Adipocyte (in vitro differentiated cells): ENCODE data around the gene P4HA2.

Experiments
- DNase-seq: peaks from one replicate; pipeline ENCODE4 v3.0.0-alpha.2; 2015; ENCODE audit warnings: low read depth
- H3K27me3 ChIP-seq: replicated peaks from 2 replicates; pipeline ENCODE4 v1.7.0; 2013; ENCODE audit warnings: mild to moderate bottlenecking, low read length, moderate library complexity; ENCODE audit not compliant: control insufficient read depth, insufficient read depth
- H3K36me3 ChIP-seq: 2 replicates; pipeline ENCODE4 v1.7.0; 2013; ENCODE audit warnings: low read length, mild to moderate bottlenecking, moderate library complexity; ENCODE audit not compliant: control insufficient read depth, insufficient read depth, severe bottlenecking
- H3K4me1 ChIP-seq: 2 replicates; pipeline ENCODE4 v1.7.0; 2013; ENCODE audit warnings: mild to moderate bottlenecking, low read length, moderate library complexity; ENCODE audit not compliant: control insufficient read depth, insufficient read depth
- H3K4me3 ChIP-seq: 2 replicates; pipeline ENCODE4 v1.7.0; 2013; ENCODE audit warnings: mild to moderate bottlenecking, low read length, moderate library complexity
- H3K9ac ChIP-seq: 2 replicates; pipeline ENCODE4 v1.7.0; 2013; ENCODE audit warnings: mild to moderate bottlenecking, low read length, moderate library complexity
- H3K9me3 ChIP-seq: 2 replicates; pipeline ENCODE4 v1.7.0; 2013; ENCODE audit warnings: mild to moderate bottlenecking, low read length, moderate library complexity; ENCODE audit not compliant: control insufficient read depth

P4HA2 gene

DNA sequence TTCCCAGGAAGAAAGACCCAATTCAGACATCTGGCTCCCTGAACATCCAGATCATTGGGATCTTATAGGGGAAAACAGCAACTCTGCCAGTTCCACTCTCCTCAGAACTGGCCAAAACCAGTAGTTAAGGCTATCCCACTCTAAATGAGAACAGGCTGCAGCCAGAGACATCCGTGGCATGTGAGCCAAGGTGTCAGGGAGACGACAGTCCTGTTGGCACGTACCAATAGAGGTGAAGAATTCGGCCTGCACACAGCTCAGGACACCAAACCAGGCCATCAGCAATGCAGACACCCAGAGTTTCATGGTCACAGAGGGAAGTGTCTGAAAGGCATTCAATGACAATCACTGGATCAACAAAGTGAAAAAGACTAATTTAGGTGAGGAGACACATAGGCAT, 9.3 kb downstream of the P4HA2 start:
- Histone ChIP-seq H3K4me1 (peaks cover 25% of the 10 kb centered on the region), H3K36me3 (peaks cover 16% of the 10 kb centered on the region), H3K27me3 (no peaks in the 10 kb centered on the region), H3K4me3 (no peak overlapping the region), H3K9me3 (no peaks in the 10 kb centered on the region), H3K9ac (no peak overlapping the region)
- no peak for DNase-seq

DNA sequence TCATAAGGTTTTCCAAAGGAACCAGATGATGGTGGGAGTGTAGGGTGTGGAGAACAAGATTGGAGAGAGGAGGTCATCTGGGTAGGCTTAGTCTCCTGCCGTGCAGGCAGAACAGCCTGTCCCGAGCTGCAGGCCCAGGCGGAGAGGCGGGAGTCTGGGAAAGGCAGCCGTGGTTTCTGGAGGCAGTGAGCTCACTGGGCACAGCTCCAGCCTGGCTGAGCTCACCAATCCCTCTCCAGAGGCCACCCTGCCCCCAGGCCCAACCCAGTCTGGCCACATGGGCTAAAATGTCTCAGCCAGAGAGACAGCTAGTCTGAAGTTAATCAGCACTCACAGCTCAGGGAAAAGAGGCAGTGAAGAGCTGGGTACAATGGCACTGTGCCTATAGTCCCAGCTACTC, 12.3 kb downstream of the P4HA2 start:
- no peak overlapping the region for H3K4me3 ChIP-seq
- no peaks in the 10 kb centered on the region for H3K9me3 ChIP-seq
- peaks cover 12% of the 10 kb centered on the region for H3K4me1 ChIP-seq
- H3K27me3 ChIP-seq: no peaks in the 10 kb centered on the region
- peaks cover 42% of the 10 kb centered on the region for H3K36me3 ChIP-seq
- H3K9ac ChIP-seq: peak overlapping the region; percentile 28
- DNase-seq: peak; percentile 99

DNA sequence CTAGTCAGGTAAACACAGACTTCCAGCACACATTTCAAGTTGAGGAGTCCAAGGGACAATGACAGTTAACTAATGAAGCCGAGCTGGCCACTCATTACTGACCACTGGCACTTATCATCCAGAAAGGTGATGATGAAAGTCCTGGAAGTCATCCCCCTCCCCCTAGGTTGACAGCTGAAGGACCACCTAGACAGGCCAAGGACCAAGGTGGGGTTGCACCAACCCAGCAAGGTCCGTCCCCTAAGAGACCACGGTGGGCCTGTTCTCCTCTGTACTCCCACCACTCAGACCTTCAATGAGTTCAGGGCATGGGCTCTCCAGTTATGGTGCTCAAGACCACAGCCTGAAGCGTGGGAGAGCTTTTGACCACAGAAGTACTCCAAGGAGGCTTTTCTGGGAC, 13.2 kb downstream of the P4HA2 start:
- no peak overlapping the region for H3K4me3 ChIP-seq
- H3K27me3 ChIP-seq: no peaks in the 10 kb centered on the region
- H3K4me1 ChIP-seq: peaks cover 12% of the 10 kb centered on the region
- H3K36me3 ChIP-seq: peaks cover 49% of the 10 kb centered on the region
- DNase-seq: no peak
- H3K9me3 ChIP-seq: no peaks in the 10 kb centered on the region
- peak overlapping the region; percentile 28 for H3K9ac ChIP-seq

DNA sequence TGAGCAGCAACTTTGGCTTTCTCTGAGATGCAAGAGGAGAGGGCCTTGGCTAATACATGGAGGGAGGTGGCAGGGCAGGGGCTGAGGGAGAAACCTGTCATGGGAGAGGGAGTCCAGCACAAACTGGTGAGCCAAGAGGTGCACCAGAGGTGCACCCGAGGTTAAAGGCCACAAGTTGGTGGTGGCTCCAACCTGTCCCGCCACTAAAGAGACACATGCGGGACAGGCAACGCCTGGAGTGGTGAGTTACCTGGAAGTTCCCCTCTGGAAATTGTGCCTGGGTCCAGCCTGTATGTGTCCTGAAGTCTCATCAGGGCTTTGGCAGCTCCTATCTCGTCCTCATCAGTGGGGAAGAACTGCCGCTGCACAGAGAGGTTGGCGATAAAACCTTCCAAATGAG, 14.0 kb downstream of the P4HA2 start:
- H3K4me3 ChIP-seq: no peak overlapping the region
- H3K36me3 ChIP-seq: peaks cover 56% of the 10 kb centered on the region
- H3K27me3 ChIP-seq: no peaks in the 10 kb centered on the region
- no peak for DNase-seq
- peaks cover 12% of the 10 kb centered on the region for H3K4me1 ChIP-seq
- no peak overlapping the region for H3K9ac ChIP-seq
- H3K9me3 ChIP-seq: no peaks in the 10 kb centered on the region

DNA sequence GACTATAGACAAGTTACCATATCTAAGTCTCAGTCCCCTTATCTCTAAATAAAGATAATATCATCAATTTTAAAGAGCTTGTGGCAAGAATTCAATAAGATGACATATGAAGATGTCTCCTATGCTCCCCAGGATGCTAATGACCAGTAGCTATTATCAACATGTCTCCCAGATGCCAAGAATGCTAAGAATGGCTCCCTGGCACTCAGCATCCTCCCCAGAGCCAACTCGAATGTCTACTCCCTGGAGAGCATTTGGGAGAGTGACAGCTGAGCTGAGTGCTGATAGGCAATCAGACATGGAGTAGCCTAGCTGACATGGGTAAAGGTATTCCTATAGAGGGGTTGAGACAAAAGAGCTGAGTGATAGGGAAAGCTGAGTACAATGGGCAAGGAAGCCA, 15.9 kb downstream of the P4HA2 start:
- H3K36me3 ChIP-seq: peaks cover 59% of the 10 kb centered on the region
- H3K4me3 ChIP-seq: no peak overlapping the region
- H3K4me1 ChIP-seq: peaks cover 12% of the 10 kb centered on the region
- no peaks in the 10 kb centered on the region for H3K27me3 ChIP-seq
- H3K9ac ChIP-seq: no peak overlapping the region
- DNase-seq: no peak
- H3K9me3 ChIP-seq: no peaks in the 10 kb centered on the region

DNA sequence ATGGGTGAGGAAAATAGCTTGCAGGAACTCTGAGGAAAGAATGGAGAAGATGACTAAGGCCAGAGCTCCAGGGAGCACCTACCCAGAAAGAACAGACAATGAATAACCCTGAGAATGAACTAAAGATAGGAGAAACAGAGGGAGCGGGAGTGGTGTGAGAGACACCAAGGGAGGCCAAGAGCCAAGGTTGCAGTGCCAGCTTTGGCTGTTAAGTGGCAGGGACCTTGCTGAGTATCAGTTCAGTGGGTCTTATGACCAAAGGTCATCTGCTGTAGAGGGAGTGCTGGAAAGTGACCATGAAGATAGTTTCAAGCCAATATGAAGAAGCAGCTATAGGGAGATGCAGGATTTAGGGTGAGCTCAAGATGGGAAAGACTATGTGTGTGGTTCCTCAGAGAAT, 16.7 kb downstream of the P4HA2 start:
- H3K9ac ChIP-seq: no peak overlapping the region
- DNase-seq: no peak
- H3K4me1 ChIP-seq: peaks cover 12% of the 10 kb centered on the region
- no peak overlapping the region for H3K4me3 ChIP-seq
- H3K9me3 ChIP-seq: no peaks in the 10 kb centered on the region
- peaks cover 62% of the 10 kb centered on the region for H3K36me3 ChIP-seq
- no peaks in the 10 kb centered on the region for H3K27me3 ChIP-seq

DNA sequence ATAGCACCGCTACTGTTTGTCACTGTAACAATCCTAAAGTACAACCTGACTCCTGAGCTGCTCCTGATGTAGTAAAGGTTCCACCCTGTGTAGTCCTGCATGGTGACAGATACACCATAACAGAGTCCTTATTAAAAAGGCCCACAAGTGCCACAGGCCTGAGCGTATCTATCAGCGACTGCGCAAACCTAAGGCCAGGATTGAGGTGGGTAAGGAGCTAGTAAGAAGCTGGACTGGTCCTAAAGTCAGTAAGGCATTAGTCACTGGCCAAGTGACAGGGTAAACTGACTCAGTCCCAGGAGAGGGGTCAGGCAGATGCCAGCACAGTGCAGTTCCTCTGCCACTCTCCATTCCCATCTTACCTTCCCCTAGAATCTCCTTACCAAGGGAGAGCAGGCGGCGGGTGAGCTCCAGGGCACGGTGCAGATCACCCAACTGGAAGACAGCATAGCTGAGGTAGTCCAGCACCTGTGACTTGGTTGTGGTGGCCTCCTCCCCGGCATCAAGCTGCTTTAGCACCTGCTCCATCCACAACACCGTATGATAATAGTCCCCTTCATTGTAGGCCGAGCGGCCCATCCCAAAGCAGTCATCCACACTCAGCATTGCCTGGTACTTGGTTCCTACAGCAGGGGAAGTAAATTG, 17.6 kb downstream of the P4HA2 start:
- peaks cover 7% of the 10 kb centered on the region for H3K4me1 ChIP-seq
- no peak overlapping the region for H3K9ac ChIP-seq
- H3K27me3 ChIP-seq: no peaks in the 10 kb centered on the region
- no peak for DNase-seq
- no peak overlapping the region for H3K4me3 ChIP-seq
- peaks cover 63% of the 10 kb centered on the region for H3K36me3 ChIP-seq
- no peaks in the 10 kb centered on the region for H3K9me3 ChIP-seq

DNA sequence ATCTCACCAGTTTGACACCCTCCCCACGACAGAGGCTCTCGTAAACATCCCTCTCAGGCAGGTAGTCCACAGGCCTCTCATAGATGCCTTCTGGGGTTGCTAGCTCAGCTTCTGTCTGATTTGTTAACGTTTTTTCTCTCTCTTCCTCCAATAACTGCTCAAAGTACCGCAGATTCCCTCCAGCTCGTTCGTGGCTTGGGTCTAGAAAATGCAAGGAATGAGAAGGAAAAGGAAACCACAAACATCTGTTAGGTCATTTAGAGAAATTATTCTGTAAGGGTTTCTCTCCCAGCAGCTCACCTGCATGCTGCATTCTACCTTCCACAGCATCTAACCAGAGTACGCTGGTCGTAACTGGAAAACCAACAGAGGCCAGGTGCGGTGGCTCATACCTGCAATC, 18.5 kb downstream of the P4HA2 start:
- Histone ChIP-seq H3K36me3 (peaks cover 63% of the 10 kb centered on the region), H3K4me1 (peaks cover under 1% of the 10 kb centered on the region)
- DNase-seq: no peak

DNA sequence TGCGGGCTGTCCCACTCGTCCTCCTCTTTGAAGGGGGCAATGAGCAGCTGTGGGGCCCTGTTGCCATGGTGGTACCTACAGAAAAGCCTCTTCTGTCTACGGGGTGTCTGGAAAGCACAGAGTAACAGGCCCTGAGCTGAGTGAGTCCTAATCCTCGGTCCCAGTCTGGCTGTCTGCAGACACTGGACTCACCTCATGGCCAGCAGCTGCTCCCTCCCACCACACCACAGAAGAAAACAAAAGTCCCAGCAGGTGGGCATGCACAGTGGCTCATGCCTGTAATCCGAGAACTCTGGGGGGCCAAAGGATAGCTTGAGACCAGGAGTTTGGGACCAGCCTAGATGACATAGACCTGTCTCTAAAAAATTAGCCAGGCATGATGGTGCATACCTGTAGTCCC, 19.9 kb downstream of the P4HA2 start:
- Histone ChIP-seq H3K27me3 (no peaks in the 10 kb centered on the region), H3K9me3 (no peaks in the 10 kb centered on the region), H3K9ac (no peak overlapping the region), H3K36me3 (peaks cover 52% of the 10 kb centered on the region), H3K4me3 (no peak overlapping the region), H3K4me1 (peaks cover 14% of the 10 kb centered on the region)
- no peak for DNase-seq

More for the DNA sequence above, 18.5 kb downstream of the P4HA2 start:
- Histone ChIP-seq H3K9ac (no peak overlapping the region), H3K4me3 (no peak overlapping the region), H3K9me3 (no peaks in the 10 kb centered on the region), H3K27me3 (no peaks in the 10 kb centered on the region)

DNA sequence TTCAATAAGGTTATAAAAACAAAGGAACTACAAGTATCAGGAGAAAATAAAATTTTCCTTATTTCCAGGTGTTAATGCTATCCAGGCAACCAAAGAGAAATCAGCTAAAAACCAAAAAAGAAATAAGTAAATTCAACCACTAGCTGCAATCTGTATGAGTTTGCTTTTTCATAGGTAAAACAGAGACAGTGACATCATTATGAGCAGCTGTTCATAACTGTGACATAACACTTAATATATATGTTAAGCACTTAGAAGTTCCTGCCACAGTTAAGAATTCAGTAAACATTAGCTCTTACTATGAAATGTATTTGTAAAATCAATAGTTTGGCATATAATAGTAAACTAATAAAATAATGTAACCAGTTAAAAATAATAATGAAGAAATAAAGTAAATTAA, 20.9 kb downstream of the P4HA2 start:
- H3K9ac ChIP-seq: no peak overlapping the region
- peaks cover 17% of the 10 kb centered on the region for H3K4me1 ChIP-seq
- H3K4me3 ChIP-seq: no peak overlapping the region
- H3K9me3 ChIP-seq: no peaks in the 10 kb centered on the region
- peaks cover 47% of the 10 kb centered on the region for H3K36me3 ChIP-seq
- no peaks in the 10 kb centered on the region for H3K27me3 ChIP-seq
- DNase-seq: no peak

DNA sequence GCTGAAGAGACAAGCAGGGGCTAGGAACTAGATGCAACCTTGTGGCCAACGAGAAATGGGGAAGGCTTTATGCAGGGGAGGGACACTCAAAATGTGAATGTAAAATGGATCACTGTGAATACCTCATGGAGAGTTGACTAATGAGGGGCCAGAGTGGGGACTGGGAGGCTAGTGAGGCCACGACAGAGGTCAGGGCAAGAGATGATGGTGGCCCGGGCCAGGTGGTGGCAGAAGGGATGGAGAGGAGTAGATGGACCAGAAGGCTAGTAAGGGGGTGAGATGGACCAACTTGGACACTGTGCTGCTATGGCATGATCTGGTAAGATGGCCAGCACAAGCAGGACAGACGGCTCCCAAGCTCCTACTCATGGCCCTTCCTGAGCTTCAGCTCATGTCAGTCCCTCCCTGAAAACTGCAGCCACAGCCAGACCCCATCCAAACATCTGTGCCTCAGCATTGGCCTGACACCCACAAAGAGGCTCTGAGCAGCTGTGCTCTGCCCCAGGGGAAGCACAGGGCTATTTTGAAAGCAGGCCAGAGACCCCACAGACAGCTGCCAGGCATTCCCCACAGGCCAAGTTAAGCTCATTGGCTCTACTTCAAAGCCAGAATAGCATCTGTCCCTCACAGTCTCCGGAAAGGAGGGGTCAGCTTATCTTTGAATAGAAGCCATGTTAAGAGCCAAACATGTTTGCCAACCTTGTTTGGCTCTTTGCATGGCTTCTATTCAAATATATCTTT, 22.1 kb downstream of the P4HA2 start:
- Histone ChIP-seq H3K4me1 (peaks cover 17% of the 10 kb centered on the region), H3K9me3 (no peaks in the 10 kb centered on the region), H3K36me3 (peaks cover 45% of the 10 kb centered on the region), H3K27me3 (no peaks in the 10 kb centered on the region), H3K9ac (no peak overlapping the region), H3K4me3 (no peak overlapping the region)
- peak; percentile 39 for DNase-seq
